ENCODE data around the gene CCDC63. TPM values are rescaled to one million over a fixed set of nuclear protein-coding genes. Genes with fewer than 3 reads are reported as not detected.

The CCDC63 gene
- total RNA-seq, 2 experiments from 2014 or later = not detected

- BruUV-seq (replicated peaks) = no TSS peak
- POLR2A ChIA-PET = no interaction called here
Observed at GRCh38 chr12:110874351-110874750, 27.6 kb downstream of the CCDC63 start.

GRCh38 chr12:110874781-110875180 is 28.0 kb downstream of the CCDC63 start:
- CTCF ChIA-PET (ENCODE audit: unreplicated experiment) = no interaction called here
- TF ChIP-seq EZH2phosphoT487 (IDR thresholded peaks at IDR 0.05; ENCODE audit: borderline replicate concordance, low read depth, low read length) = no peak
- no peak for TF ChIP-seq CTCF (conservative IDR thresholded peaks at IDR 0.05; ENCODE audit: low read length)
- POLR2A ChIA-PET = no interaction called here
- no peak for DNase-seq (ENCODE audit: low spot score)
- no peaks in the 10 kb centered on the region for H3K4me1 ChIP-seq (ENCODE audit: insufficient read depth, low read length, poor library complexity, severe bottlenecking)
- no peaks in the 10 kb centered on the region for H4K20me1 ChIP-seq (ENCODE audit: insufficient read depth, low read length)
- H3K4me2 ChIP-seq (ENCODE audit: low read length) = no peak overlapping the region
- no peaks in the 10 kb centered on the region for H3K9me3 ChIP-seq (ENCODE audit: low read length)
- no peaks in the 10 kb centered on the region for H3K79me2 ChIP-seq (ENCODE audit: insufficient read depth, low read depth, low read length)
- H2AFZ ChIP-seq (ENCODE audit: low read length) = no peak overlapping the region
- H3K4me3 ChIP-seq (ENCODE audit: low read depth, low read length, poor library complexity, severe bottlenecking) = no peak overlapping the region
- no peak overlapping the region for H3K27ac ChIP-seq (ENCODE audit: low read depth, low read length, poor library complexity, severe bottlenecking)
- no peaks in the 10 kb centered on the region for H3K36me3 ChIP-seq (ENCODE audit: insufficient read depth, low read length)
- BruUV-seq (replicated peaks) = no TSS peak
- intact Hi-C loops (cut with micrococcal nuclease; ENCODE audit: unreplicated experiment) = no loop called here
- no peaks in the 10 kb centered on the region for H3K9me2 ChIP-seq (ENCODE audit: insufficient read depth, low read length)

More at GRCh38 chr12:110874351-110874750, 27.6 kb downstream of the CCDC63 start:
- H4K20me1 ChIP-seq (ENCODE audit: insufficient read depth, low read length) = no peaks in the 10 kb centered on the region
- H3K4me3 ChIP-seq (ENCODE audit: low read depth, low read length, poor library complexity, severe bottlenecking) = no peak overlapping the region
- no peak overlapping the region for H3K27ac ChIP-seq (ENCODE audit: low read depth, low read length, poor library complexity, severe bottlenecking)
- no peak for DNase-seq (ENCODE audit: low spot score)
- intact Hi-C loops (cut with micrococcal nuclease; ENCODE audit: unreplicated experiment) = no loop called here
- no peaks in the 10 kb centered on the region for H3K36me3 ChIP-seq (ENCODE audit: insufficient read depth, low read length)
- no peak overlapping the region for H2AFZ ChIP-seq (ENCODE audit: low read length)
- H3K4me2 ChIP-seq (ENCODE audit: low read length) = no peak overlapping the region
- no peaks in the 10 kb centered on the region for H3K79me2 ChIP-seq (ENCODE audit: insufficient read depth, low read depth, low read length)
- CTCF ChIA-PET (ENCODE audit: unreplicated experiment) = no interaction called here
- no peaks in the 10 kb centered on the region for H3K9me3 ChIP-seq (ENCODE audit: low read length)
- H3K4me1 ChIP-seq (ENCODE audit: insufficient read depth, low read length, poor library complexity, severe bottlenecking) = no peaks in the 10 kb centered on the region
- TF ChIP-seq CTCF (conservative IDR thresholded peaks at IDR 0.05; ENCODE audit: low read length) (no peak), EZH2phosphoT487 (IDR thresholded peaks at IDR 0.05; ENCODE audit: borderline replicate concordance, low read depth, low read length) (no peak)
- H3K9me2 ChIP-seq (ENCODE audit: insufficient read depth, low read length) = no peaks in the 10 kb centered on the region

- CTCF ChIA-PET (ENCODE audit: unreplicated experiment) = no interaction called here
- Histone ChIP-seq H3K9me2 (ENCODE audit: insufficient read depth, low read length) (no peaks in the 10 kb centered on the region), H3K36me3 (ENCODE audit: insufficient read depth, low read length) (no peaks in the 10 kb centered on the region), H3K9me3 (ENCODE audit: low read length) (no peaks in the 10 kb centered on the region), H3K27ac (ENCODE audit: low read depth, low read length, poor library complexity, severe bottlenecking) (no peak overlapping the region), H2AFZ (ENCODE audit: low read length) (no peak overlapping the region), H3K79me2 (ENCODE audit: insufficient read depth, low read depth, low read length) (no peaks in the 10 kb centered on the region), H3K4me1 (ENCODE audit: insufficient read depth, low read length, poor library complexity, severe bottlenecking) (no peaks in the 10 kb centered on the region), H4K20me1 (ENCODE audit: insufficient read depth, low read length) (no peaks in the 10 kb centered on the region), H3K4me3 (ENCODE audit: low read depth, low read length, poor library complexity, severe bottlenecking) (no peak overlapping the region), H3K4me2 (ENCODE audit: low read length) (no peak overlapping the region)
- TF ChIP-seq EZH2phosphoT487 (IDR thresholded peaks at IDR 0.05; ENCODE audit: borderline replicate concordance, low read depth, low read length) (no peak), CTCF (conservative IDR thresholded peaks at IDR 0.05; ENCODE audit: low read length) (no peak)
- no TSS peak for BruUV-seq (replicated peaks)
- intact Hi-C loops (cut with micrococcal nuclease; ENCODE audit: unreplicated experiment) = loop anchor here (10.0 kb wide), 2 partner anchors 356 to 426 kb away; partner anchors contain the start of gene ARPC3
- DNase-seq (ENCODE audit: low spot score) = no peak
- POLR2A ChIA-PET = interaction anchor here (1.2 kb wide), 1 partner anchor 113 kb away, joined by 4 read pairs; no protein-coding TSS in a partner anchor
Observed at GRCh38 chr12:110880651-110881050, 33.9 kb downstream of the CCDC63 start.

All from OCI-LY7 (cell line).